SK-N-SH treated with all-trans-retinoic acid at 6 μM for 48 hours (cell line): Measurements from ENCODE around the gene CFAP61.

Experiments used
- BACH2 ChIP-seq: fragments of 250-450 bp; sonication (Bioruptor Pico); IDR thresholded peaks from 2 replicates; pipeline ENCODE4 v1.9.0; 2021; ENCODE audit warnings: mild to moderate bottlenecking, borderline replicate concordance
- OSR1 ChIP-seq: fragments of 250-450 bp; sonication (Bioruptor Pico); IDR thresholded peaks from 2 replicates; pipeline ENCODE4 v1.8.0; 2022; ENCODE audit warnings: moderate library complexity, mild to moderate bottlenecking, inconsistent platforms
- PATZ1 ChIP-seq: fragments of 250-450 bp; sonication (Bioruptor Pico); IDR thresholded peaks from 2 replicates; pipeline ENCODE4 v1.8.0; 2020; ENCODE audit warnings: mild to moderate bottlenecking, moderate library complexity, borderline replicate concordance
- RARB ChIP-seq: fragments of 250-450 bp; sonication (Bioruptor Pico); IDR thresholded peaks from 2 replicates; pipeline ENCODE4 v1.8.0; 2021; ENCODE audit warnings: mild to moderate bottlenecking, moderate library complexity
- ZNF565 ChIP-seq: fragments of 450-650 bp; formaldehyde crosslinking; conservative IDR thresholded peaks from 2 replicates; pipeline ENCODE4 v1.5.0; 2020; ENCODE audit warnings: low read depth, mild to moderate bottlenecking, moderate library complexity

DNA sequence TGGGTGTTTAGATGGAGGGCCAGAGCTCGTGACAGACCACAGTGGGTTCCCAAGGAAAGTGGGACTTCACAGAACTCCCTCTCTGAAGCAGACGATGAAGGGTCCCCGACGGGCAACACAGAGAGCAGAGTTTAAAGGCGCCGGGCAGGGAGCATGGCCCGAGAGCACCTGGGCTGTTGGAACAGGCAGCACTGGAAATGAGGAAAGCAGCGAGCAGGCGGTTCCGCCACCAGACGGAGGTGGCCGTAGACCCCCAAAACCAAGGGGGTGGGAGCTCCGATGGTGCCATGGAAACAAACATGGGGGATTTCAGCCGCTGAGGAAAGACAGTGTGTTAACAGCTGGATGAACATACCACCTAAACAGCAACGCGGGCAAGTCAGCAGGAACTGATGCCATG lies 288.1 kb downstream of the CFAP61 start:
- no peak for TF ChIP-seq RARB (CRISPR knock-in tag)
- TF ChIP-seq OSR1 (CRISPR knock-in tag), result no peak
- TF ChIP-seq BACH2 (CRISPR knock-in tag), result no peak
- TF ChIP-seq PATZ1 (CRISPR knock-in tag), result no peak
- no peak for TF ChIP-seq ZNF565 (CRISPR knock-in tag)
